ENCODE results near the gene FOXD3. TPM values are rescaled to one million over a fixed set of nuclear protein-coding genes. Genes with fewer than 3 reads are reported as not detected.

Gene FOXD3
- total RNA-seq, 4 donors from 2014 or later = 0.24 TPM; not detected in 3

GRCh38 chr1:63305043-63305442 is 17.3 kb upstream of the FOXD3 start:
- H3K36me3 ChIP-seq = no peaks in the 10 kb centered on the region
- no peaks in the 10 kb centered on the region for H3K4me1 ChIP-seq
- intact Hi-C loops (cut with DNase I) = no loop called here
- H3K9me3 ChIP-seq = no peaks in the 10 kb centered on the region
- TF ChIP-seq POLR2A (IDR thresholded peaks at IDR 0.05) (no peak), CTCF (IDR thresholded peaks at IDR 0.05) (no peak)
- H3K27me3 ChIP-seq = no peaks in the 10 kb centered on the region
- H3K27ac ChIP-seq = no peak overlapping the region
- H3K4me3 ChIP-seq (replicated peaks in 1 of 3) = no peak overlapping the region
- no peak for DNase-seq

GRCh38 chr1:63307196-63307794 is 15.1 kb upstream of the FOXD3 start:
- Histone ChIP-seq H3K9me3 (no peaks in the 10 kb centered on the region), H3K36me3 (no peaks in the 10 kb centered on the region), H3K4me1 (no peaks in the 10 kb centered on the region), H3K27ac (no peak overlapping the region), H3K4me3 (replicated peaks in 1 of 3) (no peak overlapping the region), H3K27me3 (no peaks in the 10 kb centered on the region)
- TF ChIP-seq POLR2A (IDR thresholded peaks at IDR 0.05) (no peak), CTCF (IDR thresholded peaks at IDR 0.05) (no peak)
- intact Hi-C loops (cut with DNase I) = no loop called here
- 67 to 87% methylated on average over 1 of the region's 1 CpG for WGBS, 2 donors
- no peak for DNase-seq

GRCh38 chr1:63316598-63316983 is 5.8 kb upstream of the FOXD3 start:
- WGBS, 2 donors = 23 to 26% methylated on average over 19 to 20 of the region's 24 CpGs

GRCh38 chr1:63316984-63317816 is 5.2 kb upstream of the FOXD3 start:
- Histone ChIP-seq H3K4me3 (replicated peaks in 1 of 3) (peak overlapping the region in 1 of 3 donors; percentile 13), H3K4me1 (peaks cover 12 to 20% of the 10 kb centered on the region in 2 donors), H3K27me3 (peaks cover 62% of the 10 kb centered on the region), H3K9me3 (no peaks in the 10 kb centered on the region), H3K27ac (no peak overlapping the region), H3K36me3 (no peaks in the 10 kb centered on the region)
- intact Hi-C loops (cut with DNase I) = no loop called here
- peak; percentile 41 to 44 for DNase-seq
- whole genome bisulfite sequencing, 2 donors = 4 to 5% methylated on average over 8 to 37 of the region's 80 CpGs
- TF ChIP-seq CTCF (IDR thresholded peaks at IDR 0.05) (peak in 2 of 6 experiments; percentile 18 to 34), POLR2A (IDR thresholded peaks at IDR 0.05) (no peak)

More at GRCh38 chr1:63316598-63316983, 5.8 kb upstream of the FOXD3 start:
- intact Hi-C loops (cut with DNase I) = no loop called here
- no peak overlapping the region for H3K27ac ChIP-seq
- DNase-seq = no peak
- peaks cover 8 to 14% of the 10 kb centered on the region in 2 donors for H3K4me1 ChIP-seq
- no peak for TF ChIP-seq POLR2A (IDR thresholded peaks at IDR 0.05)
- TF ChIP-seq CTCF (IDR thresholded peaks at IDR 0.05) = no peak
- H3K27me3 ChIP-seq = peaks cover 56% of the 10 kb centered on the region
- H3K9me3 ChIP-seq = no peaks in the 10 kb centered on the region
- H3K36me3 ChIP-seq = no peaks in the 10 kb centered on the region
- H3K4me3 ChIP-seq (replicated peaks in 1 of 3) = peak overlapping the region in 1 of 3 donors; percentile 13

GRCh38 chr1:63317817-63318152 is 4.6 kb upstream of the FOXD3 start:
- H3K9me3 ChIP-seq = no peaks in the 10 kb centered on the region
- no peak overlapping the region for H3K27ac ChIP-seq
- WGBS, 2 donors = 12 to 13% methylated on average over 14 of the region's 14 CpGs
- H3K4me1 ChIP-seq = peaks cover 18 to 26% of the 10 kb centered on the region in 2 donors
- H3K4me3 ChIP-seq (replicated peaks in 1 of 3) = peak overlapping the region in 1 of 3 donors; percentile 13
- DNase-seq = no peak
- intact Hi-C loops (cut with DNase I) = no loop called here
- no peaks in the 10 kb centered on the region for H3K36me3 ChIP-seq
- TF ChIP-seq CTCF (IDR thresholded peaks at IDR 0.05) (no peak), POLR2A (IDR thresholded peaks at IDR 0.05) (no peak)
- H3K27me3 ChIP-seq = peaks cover 68% of the 10 kb centered on the region
